Measurements from ENCODE around the gene HEXB. TPM values are rescaled to one million over a fixed set of nuclear protein-coding genes. Genes with fewer than 3 reads are reported as not detected.

Gene HEXB
- total RNA-seq, 2 donors from 2014 or later, result 139 to 156 TPM

DNA sequence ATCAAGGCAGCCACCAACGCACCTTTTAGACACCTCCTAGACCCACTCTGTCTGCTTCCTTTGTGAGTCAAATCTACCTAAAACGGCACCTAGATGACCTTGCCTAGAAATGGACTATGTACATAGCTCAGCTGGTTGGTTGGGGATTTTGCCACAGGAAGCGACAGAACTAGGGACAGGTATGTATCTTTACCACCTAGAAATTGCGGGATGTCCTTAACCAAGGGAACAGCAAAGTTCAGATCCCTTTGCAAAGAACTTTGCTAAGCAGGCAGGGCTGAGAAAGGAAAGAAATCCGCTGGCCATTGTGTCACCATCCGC, 42.5 kb upstream of the HEXB start:
- ATAC-seq (ENCODE audit: insufficient number of reproducible peaks, low FRiP score, low read depth), result no peak
- Histone ChIP-seq H3K9me3 (no peaks in the 10 kb centered on the region), H3K27me3 (replicated peaks; ENCODE audit: insufficient read depth) (no peaks in the 10 kb centered on the region), H3K4me1 (ENCODE audit: control insufficient read depth in 1 of 2, low read depth in 2 of 2) (peaks cover 6 to 26% of the 10 kb centered on the region in 2 donors), H3K4me3 (no peak overlapping the region), H3K27ac (no peak overlapping the region), H3K36me3 (no peaks in the 10 kb centered on the region)
- DNase-seq (ENCODE audit: low spot score), result no peak
- TF ChIP-seq, protein P1, sequence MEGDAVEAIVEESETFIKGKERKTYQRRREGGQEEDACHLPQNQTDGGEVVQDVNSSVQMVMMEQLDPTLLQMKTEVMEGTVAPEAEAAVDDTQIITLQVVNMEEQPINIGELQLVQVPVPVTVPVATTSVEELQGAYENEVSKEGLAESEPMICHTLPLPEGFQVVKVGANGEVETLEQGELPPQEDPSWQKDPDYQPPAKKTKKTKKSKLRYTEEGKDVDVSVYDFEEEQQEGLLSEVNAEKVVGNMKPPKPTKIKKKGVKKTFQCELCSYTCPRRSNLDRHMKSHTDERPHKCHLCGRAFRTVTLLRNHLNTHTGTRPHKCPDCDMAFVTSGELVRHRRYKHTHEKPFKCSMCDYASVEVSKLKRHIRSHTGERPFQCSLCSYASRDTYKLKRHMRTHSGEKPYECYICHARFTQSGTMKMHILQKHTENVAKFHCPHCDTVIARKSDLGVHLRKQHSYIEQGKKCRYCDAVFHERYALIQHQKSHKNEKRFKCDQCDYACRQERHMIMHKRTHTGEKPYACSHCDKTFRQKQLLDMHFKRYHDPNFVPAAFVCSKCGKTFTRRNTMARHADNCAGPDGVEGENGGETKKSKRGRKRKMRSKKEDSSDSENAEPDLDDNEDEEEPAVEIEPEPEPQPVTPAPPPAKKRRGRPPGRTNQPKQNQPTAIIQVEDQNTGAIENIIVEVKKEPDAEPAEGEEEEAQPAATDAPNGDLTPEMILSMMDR (IDR thresholded peaks at IDR 0.05), result no peak

GRCh38 chr5:74643111-74643562, 41.9 kb upstream of the HEXB start:
- H3K4me1 ChIP-seq (ENCODE audit: control insufficient read depth in 1 of 2, low read depth in 2 of 2), result peaks cover 6 to 23% of the 10 kb centered on the region in 2 donors
- DNase-seq (ENCODE audit: low spot score) (no peak), ATAC-seq (ENCODE audit: insufficient number of reproducible peaks, low FRiP score, low read depth) (no peak)
- TF ChIP-seq, protein P1 (IDR thresholded peaks at IDR 0.05), result no peak
- H3K27ac ChIP-seq, result no peak overlapping the region
- no peaks in the 10 kb centered on the region for H3K27me3 ChIP-seq (replicated peaks; ENCODE audit: insufficient read depth)
- no peaks in the 10 kb centered on the region for H3K36me3 ChIP-seq
- H3K9me3 ChIP-seq, result no peaks in the 10 kb centered on the region
- H3K4me3 ChIP-seq, result no peak overlapping the region

- TF ChIP-seq, protein P1 (IDR thresholded peaks at IDR 0.05), result no peak
- Histone ChIP-seq H3K9me3 (no peaks in the 10 kb centered on the region), H3K27me3 (replicated peaks; ENCODE audit: insufficient read depth) (no peaks in the 10 kb centered on the region), H3K4me3 (no peak overlapping the region), H3K36me3 (no peaks in the 10 kb centered on the region), H3K4me1 (ENCODE audit: control insufficient read depth in 1 of 2, low read depth in 2 of 2) (peaks cover 17 to 25% of the 10 kb centered on the region in 2 donors), H3K27ac (peak overlapping the region in 1 of 2 donors; percentile 32)
- no peak for ATAC-seq (ENCODE audit: insufficient number of reproducible peaks, low FRiP score, low read depth)
- no peak for DNase-seq (ENCODE audit: low spot score)
These were observed 37.9 kb upstream of the HEXB start for GRCh38 chr5:74647096-74647495.

- H3K4me1 ChIP-seq (ENCODE audit: control insufficient read depth in 1 of 2, low read depth in 2 of 2), result peaks cover 17 to 25% of the 10 kb centered on the region in 2 donors
- H3K27me3 ChIP-seq (replicated peaks; ENCODE audit: insufficient read depth), result no peaks in the 10 kb centered on the region
- H3K4me3 ChIP-seq, result no peak overlapping the region
- H3K36me3 ChIP-seq, result no peaks in the 10 kb centered on the region
- no peak overlapping the region for H3K27ac ChIP-seq
- no peaks in the 10 kb centered on the region for H3K9me3 ChIP-seq
- TF ChIP-seq, protein P1 (IDR thresholded peaks at IDR 0.05), result peak; percentile 70
- DNase-seq (ENCODE audit: low spot score) (no peak), ATAC-seq (ENCODE audit: insufficient number of reproducible peaks, low FRiP score, low read depth) (peak; percentile 78)
These were observed 36.2 kb upstream of the HEXB start for GRCh38 chr5:74648835-74649293.

DNA sequence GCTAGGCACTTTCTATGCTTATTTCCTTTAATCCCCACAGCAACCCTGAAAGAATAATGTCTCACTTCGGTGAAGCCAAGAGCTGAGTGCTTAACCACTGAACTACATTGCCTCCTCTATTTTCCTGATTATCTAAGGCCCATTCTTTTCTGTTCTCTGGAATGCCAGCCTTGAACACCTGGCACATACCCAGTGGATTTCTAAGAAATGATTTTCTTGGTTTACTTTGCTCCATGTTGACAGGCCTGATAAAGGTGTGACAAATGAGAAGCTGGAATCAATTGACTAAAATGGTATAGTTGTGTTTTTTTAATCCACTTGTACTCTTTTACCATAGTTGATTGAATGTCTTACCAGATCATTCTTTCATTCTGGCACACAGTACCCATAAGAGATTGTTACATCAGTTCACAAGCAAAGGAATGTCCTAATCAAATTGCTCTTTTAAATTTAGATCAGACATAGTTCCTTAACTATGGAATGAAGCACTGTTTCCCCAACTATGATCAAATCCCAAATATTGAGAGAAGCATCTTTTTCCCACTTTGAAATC, 35.5 kb upstream of the HEXB start:
- no peak for DNase-seq (ENCODE audit: low spot score)
- H3K9me3 ChIP-seq, result no peaks in the 10 kb centered on the region
- no peak for ATAC-seq (ENCODE audit: insufficient number of reproducible peaks, low FRiP score, low read depth)
- TF ChIP-seq, protein P1 (IDR thresholded peaks at IDR 0.05), result no peak
- H3K36me3 ChIP-seq, result no peaks in the 10 kb centered on the region
- peaks cover 17 to 25% of the 10 kb centered on the region in 2 donors for H3K4me1 ChIP-seq (ENCODE audit: control insufficient read depth in 1 of 2, low read depth in 2 of 2)
- no peak overlapping the region for H3K27ac ChIP-seq
- H3K27me3 ChIP-seq (replicated peaks; ENCODE audit: insufficient read depth), result no peaks in the 10 kb centered on the region
- H3K4me3 ChIP-seq, result no peak overlapping the region

All from thoracic aorta (tissue), 2 donors.